Esophagus muscularis mucosa (tissue), 3 donors: Measurements from ENCODE around the gene PKHD1.

ENCODE experiments used
- CTCF ChIP-seq, 3 experiments: fragments of 200-600 bp in 2 of 3; fragments of 450-650 bp in 1 of 3; sonication (generic) in 2 of 3; IDR thresholded peaks; one replicate each; pipeline ENCODE4 v1.5.1; 2017 to 2019; ENCODE audit warnings: antibody characterized with exemption in 3 of 3, mild to moderate bottlenecking in 2 of 3, moderate library complexity in 1 of 3
- POLR2A ChIP-seq: fragments of 450-650 bp; IDR thresholded peaks from one replicate; pipeline ENCODE4 v1.6.1; 2017; ENCODE audit warnings: antibody characterized with exemption, moderate library complexity, mild to moderate bottlenecking, low read depth

- TF ChIP-seq CTCF (IDR thresholded peaks at IDR 0.05): no peak
- no peak for TF ChIP-seq POLR2A
These were observed 343.4 kb downstream of the PKHD1 start for GRCh38 chr6:51743999-51744398.
